Measurements from ENCODE around the gene COLGALT1.

The COLGALT1 gene

DNA sequence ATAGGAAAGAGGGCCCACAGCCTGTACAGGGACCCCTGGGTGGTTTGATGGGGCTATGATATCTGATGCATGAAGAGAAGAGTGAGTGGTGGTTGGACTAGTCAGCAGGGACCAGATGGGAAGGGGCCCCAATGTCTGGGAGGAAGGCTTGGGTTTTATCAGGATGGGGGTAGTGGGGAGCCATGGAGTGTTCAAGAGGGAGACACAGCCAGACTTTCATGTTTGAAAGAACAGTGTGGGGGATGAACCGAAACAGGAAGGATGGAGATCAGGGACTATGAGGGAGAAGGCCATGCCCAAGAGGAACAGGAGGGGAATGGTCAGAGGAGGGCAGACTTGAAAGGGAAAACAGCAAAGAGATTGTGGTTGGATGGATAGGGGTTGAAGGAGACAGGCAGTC, 69.6 kb downstream of the COLGALT1 start:
- FAIRE-seq: no peak

DNA sequence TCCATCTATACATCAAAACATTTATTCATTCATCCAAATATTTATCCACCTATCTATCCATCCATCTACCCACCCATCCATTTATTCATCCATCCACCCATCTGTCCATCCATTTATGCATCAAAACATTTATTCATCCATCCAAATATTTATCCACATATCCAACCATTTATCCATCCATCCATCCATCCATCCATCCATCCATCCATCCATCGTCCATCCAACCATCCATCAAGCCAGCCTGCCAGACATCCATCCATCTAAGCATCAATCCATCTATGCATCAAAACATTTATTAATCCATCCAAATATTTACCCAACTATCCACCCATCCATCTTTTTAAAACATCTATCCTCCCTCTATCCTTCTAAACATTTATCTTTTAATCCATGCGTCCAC, 70.5 kb downstream of the COLGALT1 start:
- FAIRE-seq: no peak

DNA sequence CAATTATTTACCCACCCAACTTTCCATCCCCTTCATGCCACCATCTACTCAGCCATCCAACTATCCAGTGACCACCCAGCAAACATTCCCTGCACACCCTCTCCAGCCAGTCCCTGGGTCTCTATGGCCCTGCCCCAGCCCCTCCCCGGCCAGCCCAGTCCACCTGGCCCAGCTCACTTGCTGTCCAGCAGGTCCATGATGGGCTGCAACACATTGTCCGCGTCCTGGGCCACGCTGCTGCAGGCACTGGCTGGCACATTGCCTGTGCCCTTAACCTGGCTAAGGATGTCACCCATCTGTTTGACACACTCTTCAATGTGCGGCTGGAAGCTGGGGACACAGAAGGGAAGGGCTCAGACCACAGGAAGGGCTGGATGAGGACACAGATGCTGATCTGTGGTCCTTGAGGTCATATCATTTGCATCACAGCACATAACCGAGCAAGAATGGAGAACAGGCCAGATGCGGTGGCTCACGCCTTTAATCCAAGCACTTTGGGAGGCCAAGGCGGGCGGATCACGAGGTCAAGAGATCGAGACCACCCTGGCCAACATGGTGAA, 71.1 kb downstream of the COLGALT1 start:
- no peak for FAIRE-seq

GRCh38 chr19:17627161-17627560, 71.7 kb downstream of the COLGALT1 start:
- no peak for FAIRE-seq

- FAIRE-seq: no peak
Observed at GRCh38 chr19:17627921-17628320, 72.5 kb downstream of the COLGALT1 start.

DNA sequence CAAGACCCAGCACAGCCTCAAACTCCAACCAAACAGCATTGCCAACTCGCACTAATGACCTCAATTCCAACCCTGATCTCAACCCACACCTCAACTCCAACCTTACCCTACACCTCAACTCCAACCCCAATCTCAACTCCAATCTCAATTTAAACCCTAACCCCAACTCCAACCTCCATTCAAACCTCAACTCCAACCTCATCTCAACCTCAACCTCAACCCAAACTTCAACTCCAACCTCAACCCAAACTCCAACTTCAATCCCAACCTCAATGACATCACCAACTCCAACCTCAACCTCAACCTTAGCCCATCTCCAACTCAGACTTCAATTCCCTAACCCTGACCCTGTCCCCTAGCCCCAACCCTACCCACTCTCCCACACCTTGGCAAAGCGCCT, 74.3 kb downstream of the COLGALT1 start:
- FAIRE-seq: no peak

DNA sequence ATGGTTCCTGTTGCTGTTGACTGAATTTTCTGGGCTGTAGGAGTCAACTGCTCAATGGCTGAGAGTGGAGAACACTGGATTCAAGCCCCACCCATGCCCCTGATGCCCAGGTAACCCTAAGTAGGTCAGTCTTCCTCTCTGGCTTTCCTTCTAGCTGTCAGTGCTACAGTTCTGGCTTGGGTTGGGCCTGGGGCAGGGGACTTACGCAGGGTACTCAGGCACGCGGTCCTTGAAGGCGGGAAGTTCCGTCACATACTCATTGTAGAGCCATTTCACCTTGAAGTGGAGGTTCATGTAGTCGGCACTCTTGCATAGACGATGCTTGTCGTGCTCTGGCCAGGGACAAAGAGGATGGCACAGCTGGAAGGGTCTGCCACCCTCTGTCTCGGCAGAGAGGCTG, 77.1 kb downstream of the COLGALT1 start:
- FAIRE-seq: no peak

All from islet of Langerhans (tissue), 1 donor.